WTC11 (cell line): ENCODE data around the gene HDAC6. TPM values are rescaled to one million over a fixed set of nuclear protein-coding genes. Genes with fewer than 3 reads are reported as not detected.
"Not testable (repeated sequence)": the region's sequence is repeated elsewhere in the genome, so short reads cannot be mapped to it uniquely, and the experiment has no call there.

ENCODE experiments used
- ATAC-seq: fragments of 200-7000 bp; cut with Tn5 transposase; 2 replicates; pipeline ENCODE4 v1.10.0; 2021; ENCODE audit warnings: mild to moderate bottlenecking, moderate library complexity
- CTCF ChIA-PET: fragments of 300-600 bp; sonication (Branson Sonifier 250); formaldehyde crosslinking; loops from one replicate; lab custom pipeline; 2021; ENCODE audit warnings: antibody characterized with exemption; lab: Charles Lee
- POLR2A ChIA-PET: fragments of 350-600 bp; sonication (Branson Sonifier 250); formaldehyde crosslinking; loops from one replicate; lab custom pipeline; 2021; ENCODE audit warnings: antibody characterized with exemption; lab: Charles Lee
- DNase-seq: peaks from one replicate; pipeline ENCODE4 v3.0.0; 2021; ENCODE audit warnings: low spot score
- H3K27ac Mint-ChIP-seq: 2 replicates; pipeline ENCODE4 v1.8.0; 2021; ENCODE audit warnings: mixed read lengths
- H3K27me3 Mint-ChIP-seq: 2 replicates; pipeline ENCODE4 v1.8.0; 2021; ENCODE audit warnings: low read depth, mild to moderate bottlenecking, moderate library complexity, mixed read lengths
- H3K36me3 Mint-ChIP-seq: 2 replicates; pipeline ENCODE4 v1.8.0; 2021; ENCODE audit warnings: mixed read lengths
- H3K4me1 Mint-ChIP-seq: 2 replicates; pipeline ENCODE4 v1.8.0; 2022; ENCODE audit warnings: mixed read lengths
- H3K4me3 Mint-ChIP-seq: 2 replicates; pipeline ENCODE4 v1.8.0; 2021; ENCODE audit warnings: mild to moderate bottlenecking, moderate library complexity, mixed read lengths
- H3K9me3 Mint-ChIP-seq: 2 replicates; pipeline ENCODE4 v1.8.0; 2021; ENCODE audit warnings: mixed read lengths
- CBFB ChIP-seq: sonication (generic); formaldehyde crosslinking; IDR thresholded peaks from 2 replicates; pipeline ENCODE4 v1.8.1; 2022; ENCODE audit warnings: mild to moderate bottlenecking, low read depth, missing genetic modification reagents
- CREB1 ChIP-seq: sonication (generic); formaldehyde crosslinking; IDR thresholded peaks from 2 replicates; pipeline ENCODE4 v1.8.0; 2023; ENCODE audit warnings: mild to moderate bottlenecking, missing genetic modification reagents
- NR2C2 ChIP-seq: sonication (generic); formaldehyde crosslinking; IDR thresholded peaks from 2 replicates; pipeline ENCODE4 v1.8.0; 2022; ENCODE audit warnings: mild to moderate bottlenecking, missing genetic modification reagents
- SOX15 ChIP-seq: fragments of 250-450 bp; sonication (Bioruptor Pico); IDR thresholded peaks from 2 replicates; pipeline ENCODE4 v1.9.0; 2021; ENCODE audit warnings: mild to moderate bottlenecking
- ZNF671 ChIP-seq: fragments of 250-450 bp; sonication (Bioruptor Pico); IDR thresholded peaks from 2 replicates; pipeline ENCODE4 v1.8.0; 2021; ENCODE audit warnings: mild to moderate bottlenecking
- total RNA-seq: library from RNA; stranded (reverse); gene quantifications from 3 replicates; pipeline ENCODE4 v1.2.3, GENCODE V29; 2021
- TF ChIP-seq, protein P1 (sequence below): sonication (generic); formaldehyde crosslinking; IDR thresholded peaks from 2 replicates; pipeline ENCODE4 v1.8.1; 2022; ENCODE audit warnings: low read depth, missing genetic modification reagents, borderline replicate concordance
- TF ChIP-seq, protein P2 (sequence below): fragments of 250-450 bp; sonication (Bioruptor Pico); conservative IDR thresholded peaks from 2 replicates; pipeline ENCODE4 v1.9.0; 2021; ENCODE audit warnings: mild to moderate bottlenecking
- TF ChIP-seq, protein P3 (sequence below): fragments of 250-450 bp; sonication (Bioruptor Pico); IDR thresholded peaks from 2 replicates; pipeline ENCODE4 v2.1.2; 2022; ENCODE audit warnings: mild to moderate bottlenecking, moderate library complexity
- TF ChIP-seq, protein P4 (sequence below): sonication (generic); formaldehyde crosslinking; IDR thresholded peaks from 2 replicates; pipeline ENCODE4 v1.8.0; 2022; ENCODE audit warnings: mild to moderate bottlenecking, missing genetic modification reagents
- TF ChIP-seq, protein P5 (sequence below): sonication (generic); formaldehyde crosslinking; conservative IDR thresholded peaks from 2 replicates; pipeline ENCODE4 v1.8.1; 2022; ENCODE audit warnings: mild to moderate bottlenecking, missing genetic modification reagents
- TF ChIP-seq, protein P6 (sequence below): sonication (generic); formaldehyde crosslinking; IDR thresholded peaks from 2 replicates; pipeline ENCODE4 v1.8.1; 2023; ENCODE audit warnings: mild to moderate bottlenecking, missing genetic modification reagents, moderate library complexity

The HDAC6 gene
- total RNA-seq, 1 experiment from 2014 or later: 58.5 TPM

DNA sequence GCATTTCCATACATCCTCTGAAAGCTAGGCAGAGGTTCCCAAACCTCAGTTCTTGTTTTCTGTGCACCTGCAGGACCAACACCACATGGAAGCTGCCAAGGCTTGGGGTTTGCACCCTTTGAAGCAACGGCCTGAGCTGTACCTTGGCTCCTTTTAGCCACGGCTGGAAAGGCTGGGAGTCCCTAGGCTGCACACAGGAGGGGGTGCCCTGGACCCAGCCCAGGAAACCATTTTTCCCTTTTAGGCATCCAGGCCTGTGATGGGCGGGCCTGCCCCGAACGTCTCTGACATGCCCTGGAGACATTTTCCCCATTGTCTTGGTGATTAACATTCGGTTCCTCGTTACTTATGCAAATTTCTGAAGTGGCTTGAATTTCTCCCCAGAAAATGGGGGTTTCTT is 51.0 kb downstream of the HDAC6 start:
- peaks cover 7% of the 10 kb centered on the region for H3K4me1 Mint-ChIP-seq
- ChIA-PET CTCF (no interaction called here), POLR2A (no interaction called here)
- DNase-seq (no peak), ATAC-seq (no peak)
- H3K9me3 Mint-ChIP-seq: peaks cover 22% of the 10 kb centered on the region
- TF ChIP-seq CBFB (CRISPR knock-in tag) (no peak), NR2C2 (CRISPR knock-in tag) (no peak), SOX15 (CRISPR knock-in tag) (no peak), CREB1 (no peak), ZNF671 (no peak)
- TF ChIP-seq, protein P1, sequence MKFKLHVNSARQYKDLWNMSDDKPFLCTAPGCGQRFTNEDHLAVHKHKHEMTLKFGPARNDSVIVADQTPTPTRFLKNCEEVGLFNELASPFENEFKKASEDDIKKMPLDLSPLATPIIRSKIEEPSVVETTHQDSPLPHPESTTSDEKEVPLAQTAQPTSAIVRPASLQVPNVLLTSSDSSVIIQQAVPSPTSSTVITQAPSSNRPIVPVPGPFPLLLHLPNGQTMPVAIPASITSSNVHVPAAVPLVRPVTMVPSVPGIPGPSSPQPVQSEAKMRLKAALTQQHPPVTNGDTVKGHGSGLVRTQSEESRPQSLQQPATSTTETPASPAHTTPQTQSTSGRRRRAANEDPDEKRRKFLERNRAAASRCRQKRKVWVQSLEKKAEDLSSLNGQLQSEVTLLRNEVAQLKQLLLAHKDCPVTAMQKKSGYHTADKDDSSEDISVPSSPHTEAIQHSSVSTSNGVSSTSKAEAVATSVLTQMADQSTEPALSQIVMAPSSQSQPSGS (CRISPR knock-in tag): no peak
- TF ChIP-seq, protein P2, sequence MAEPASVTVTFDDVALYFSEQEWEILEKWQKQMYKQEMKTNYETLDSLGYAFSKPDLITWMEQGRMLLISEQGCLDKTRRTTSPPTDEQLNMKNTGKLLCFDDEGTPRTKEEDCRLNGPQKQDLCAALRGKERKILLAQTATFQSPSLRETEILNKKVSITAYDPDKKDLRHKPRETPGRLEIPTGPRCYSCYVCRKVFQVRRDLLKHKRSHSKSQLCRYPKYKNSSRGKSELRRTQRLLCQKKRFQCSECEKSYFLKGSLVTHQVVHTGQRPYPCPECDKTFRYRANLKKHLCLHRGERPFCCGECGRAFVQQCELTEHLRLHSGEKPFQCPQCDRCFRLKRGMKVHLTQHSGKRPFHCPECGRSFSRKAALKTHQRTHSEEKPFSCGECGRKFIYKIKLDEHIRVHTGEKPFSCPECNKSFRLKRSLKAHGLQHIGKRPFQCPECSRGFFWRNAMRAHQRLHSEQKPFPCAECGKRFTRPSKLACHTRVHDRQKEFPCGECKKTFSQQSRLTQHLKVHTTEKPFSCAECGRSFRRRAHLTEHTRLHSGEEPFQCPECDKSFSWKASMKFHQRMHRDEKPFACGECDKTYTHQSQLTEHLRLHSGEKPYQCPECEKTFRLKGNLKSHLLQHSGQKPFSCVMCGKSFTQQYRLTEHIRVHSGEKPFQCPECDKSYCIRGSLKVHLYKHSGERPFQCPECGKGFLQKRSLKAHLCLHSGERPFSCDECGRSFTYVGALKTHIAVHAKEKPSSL (CRISPR knock-in tag): no peak
- TF ChIP-seq, protein P3, sequence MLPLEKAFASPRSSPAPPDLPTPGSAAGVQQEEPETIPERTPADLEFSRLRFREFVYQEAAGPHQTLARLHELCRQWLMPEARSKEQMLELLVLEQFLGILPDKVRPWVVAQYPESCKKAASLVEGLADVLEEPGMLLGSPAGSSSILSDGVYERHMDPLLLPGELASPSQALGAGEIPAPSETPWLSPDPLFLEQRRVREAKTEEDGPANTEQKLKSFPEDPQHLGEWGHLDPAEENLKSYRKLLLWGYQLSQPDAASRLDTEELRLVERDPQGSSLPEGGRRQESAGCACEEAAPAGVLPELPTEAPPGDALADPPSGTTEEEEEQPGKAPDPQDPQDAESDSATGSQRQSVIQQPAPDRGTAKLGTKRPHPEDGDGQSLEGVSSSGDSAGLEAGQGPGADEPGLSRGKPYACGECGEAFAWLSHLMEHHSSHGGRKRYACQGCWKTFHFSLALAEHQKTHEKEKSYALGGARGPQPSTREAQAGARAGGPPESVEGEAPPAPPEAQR (CRISPR knock-in tag): no peak
- TF ChIP-seq, protein P4, sequence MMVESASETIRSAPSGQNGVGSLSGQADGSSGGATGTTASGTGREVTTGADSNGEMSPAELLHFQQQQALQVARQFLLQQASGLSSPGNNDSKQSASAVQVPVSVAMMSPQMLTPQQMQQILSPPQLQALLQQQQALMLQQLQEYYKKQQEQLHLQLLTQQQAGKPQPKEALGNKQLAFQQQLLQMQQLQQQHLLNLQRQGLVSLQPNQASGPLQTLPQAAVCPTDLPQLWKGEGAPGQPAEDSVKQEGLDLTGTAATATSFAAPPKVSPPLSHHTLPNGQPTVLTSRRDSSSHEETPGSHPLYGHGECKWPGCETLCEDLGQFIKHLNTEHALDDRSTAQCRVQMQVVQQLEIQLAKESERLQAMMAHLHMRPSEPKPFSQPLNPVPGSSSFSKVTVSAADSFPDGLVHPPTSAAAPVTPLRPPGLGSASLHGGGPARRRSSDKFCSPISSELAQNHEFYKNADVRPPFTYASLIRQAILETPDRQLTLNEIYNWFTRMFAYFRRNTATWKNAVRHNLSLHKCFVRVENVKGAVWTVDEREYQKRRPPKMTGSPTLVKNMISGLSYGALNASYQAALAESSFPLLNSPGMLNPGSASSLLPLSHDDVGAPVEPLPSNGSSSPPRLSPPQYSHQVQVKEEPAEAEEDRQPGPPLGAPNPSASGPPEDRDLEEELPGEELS: no peak
- TF ChIP-seq, protein P5, sequence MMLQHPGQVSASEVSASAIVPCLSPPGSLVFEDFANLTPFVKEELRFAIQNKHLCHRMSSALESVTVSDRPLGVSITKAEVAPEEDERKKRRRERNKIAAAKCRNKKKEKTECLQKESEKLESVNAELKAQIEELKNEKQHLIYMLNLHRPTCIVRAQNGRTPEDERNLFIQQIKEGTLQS (CRISPR knock-in tag): no peak
- TF ChIP-seq, protein P6, sequence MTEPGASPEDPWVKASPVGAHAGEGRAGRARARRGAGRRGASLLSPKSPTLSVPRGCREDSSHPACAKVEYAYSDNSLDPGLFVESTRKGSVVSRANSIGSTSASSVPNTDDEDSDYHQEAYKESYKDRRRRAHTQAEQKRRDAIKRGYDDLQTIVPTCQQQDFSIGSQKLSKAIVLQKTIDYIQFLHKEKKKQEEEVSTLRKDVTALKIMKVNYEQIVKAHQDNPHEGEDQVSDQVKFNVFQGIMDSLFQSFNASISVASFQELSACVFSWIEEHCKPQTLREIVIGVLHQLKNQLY: no peak
- H3K36me3 Mint-ChIP-seq: peaks cover 17% of the 10 kb centered on the region
- no peak overlapping the region for H3K27ac Mint-ChIP-seq
- H3K4me3 Mint-ChIP-seq: no peak overlapping the region
- H3K27me3 Mint-ChIP-seq: peaks cover 3% of the 10 kb centered on the region

DNA sequence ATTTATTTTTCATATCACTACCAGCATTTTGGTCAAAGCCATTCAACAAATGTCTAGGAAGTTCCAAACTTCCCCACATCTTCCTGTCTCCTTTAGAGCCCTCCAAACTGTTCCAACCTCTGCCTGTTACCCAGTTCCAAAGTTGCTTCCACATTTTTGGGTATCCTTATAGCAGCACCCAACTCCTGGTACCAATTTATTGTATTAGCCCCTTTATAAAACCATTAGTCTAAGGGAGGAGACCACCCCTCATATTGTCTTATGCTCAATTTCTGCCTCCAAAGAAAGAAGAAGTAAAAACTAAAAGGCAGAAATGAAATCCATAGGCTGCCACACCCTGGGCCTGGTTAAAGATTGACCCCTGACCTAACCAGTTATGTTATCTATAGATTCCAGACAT is 51.6 kb downstream of the HDAC6 start:
- H3K27ac Mint-ChIP-seq, CTCF ChIA-PET, DNase-seq, H3K4me3 Mint-ChIP-seq, ATAC-seq, H3K4me1 Mint-ChIP-seq, H3K27me3 Mint-ChIP-seq, POLR2A ChIA-PET: not testable (repeated sequence)
- Mint-ChIP-seq H3K9me3 (peaks cover 22% of the 10 kb centered on the region), H3K36me3 (peaks cover 17% of the 10 kb centered on the region)

DNA sequence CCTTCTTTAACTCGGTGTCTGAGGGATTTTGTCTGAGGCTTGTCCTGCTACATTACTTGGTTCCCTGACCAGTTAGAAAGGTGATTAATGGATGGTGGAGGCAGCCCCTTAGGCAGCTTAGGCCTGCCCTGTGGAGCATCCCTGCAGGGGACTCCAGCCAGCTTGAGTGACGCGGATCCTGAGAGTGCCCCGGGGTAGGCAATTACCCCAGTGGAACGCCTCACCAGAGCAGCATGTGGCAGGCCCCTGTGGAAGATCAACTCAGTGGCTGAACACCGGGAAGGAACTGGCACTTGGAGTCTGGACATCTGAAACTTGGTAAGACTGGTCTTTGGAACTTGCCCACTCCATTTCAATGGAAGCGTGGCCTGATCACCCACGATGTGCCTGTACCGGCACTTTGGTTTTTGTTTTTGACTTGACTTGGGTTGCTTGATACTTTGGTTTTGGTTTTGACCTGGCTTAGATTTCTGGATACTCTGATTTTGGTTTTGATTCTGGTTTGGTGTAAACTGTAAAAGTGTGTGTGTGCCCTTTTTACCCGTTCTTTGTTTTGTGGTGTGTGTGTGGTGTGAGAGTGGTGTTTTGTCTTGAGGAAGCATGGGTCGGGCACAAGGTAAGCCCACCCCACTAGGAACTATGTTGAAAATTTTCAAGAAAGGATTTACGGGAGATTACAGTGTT is 52.4 kb downstream of the HDAC6 start:
- POLR2A ChIA-PET: interaction anchor here (0.6 kb wide), 1 partner anchor 71 kb away, joined by 3 read pairs; no protein-coding TSS in a partner anchor
- H3K27ac Mint-ChIP-seq, ATAC-seq, H3K4me3 Mint-ChIP-seq, H3K4me1 Mint-ChIP-seq, DNase-seq, H3K27me3 Mint-ChIP-seq: not testable (repeated sequence)
- peaks cover 22% of the 10 kb centered on the region for H3K9me3 Mint-ChIP-seq
- peaks cover 17% of the 10 kb centered on the region for H3K36me3 Mint-ChIP-seq
- CTCF ChIA-PET: interaction anchor here (0.7 kb wide), 1 partner anchor 53 kb away, joined by 3 read pairs; the partner anchor contains the start of gene HDAC6
